GM20000 (cell line): ENCODE data around the gene SRD5A1.

Source experiments
- DNase-seq: peaks from one replicate; pipeline ENCODE4 v3.0.0; 2012; ENCODE audit warnings: low spot score
- TF ChIP-seq, protein P1 (sequence below): IDR thresholded peaks from 2 replicates; pipeline ENCODE4 v1.5.1; 2012; ENCODE audit warnings: mild to moderate bottlenecking, control low read depth; ENCODE audit errors: extremely low read depth, missing control alignments

The SRD5A1 gene

DNA sequence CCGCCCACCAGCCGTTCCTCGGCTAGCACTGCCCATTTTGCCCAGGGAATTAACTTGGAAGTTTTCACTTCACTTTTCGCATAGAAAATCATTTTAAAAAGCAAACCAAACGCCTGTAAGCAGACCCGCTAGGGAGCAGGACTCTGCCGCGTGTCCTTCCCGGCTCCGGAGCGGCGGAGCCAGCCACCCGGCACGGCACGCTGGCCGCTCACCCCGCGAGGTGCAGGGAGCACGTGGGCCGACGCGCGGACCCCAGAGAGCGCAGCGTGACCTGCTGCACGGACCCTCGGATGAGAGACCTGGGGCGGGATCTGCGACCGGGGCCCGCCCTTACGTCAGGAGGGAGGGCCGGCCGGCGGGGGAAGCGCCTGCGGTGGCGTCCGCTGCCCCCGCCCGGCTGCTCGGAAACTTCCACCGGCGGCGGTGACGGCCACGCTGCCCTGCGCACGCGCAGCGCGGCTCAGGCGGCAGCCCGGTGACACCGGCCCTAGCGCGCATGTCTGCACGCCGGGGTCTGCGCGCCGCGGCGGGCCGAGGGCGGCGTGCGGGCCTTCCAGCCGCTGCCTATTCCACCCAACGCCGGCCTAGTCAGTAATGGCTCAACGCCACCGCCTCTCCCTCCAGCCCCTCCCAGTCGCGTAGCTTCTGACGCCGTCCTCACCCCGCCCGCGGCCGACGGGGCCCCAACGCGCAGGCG, 79.5 kb downstream of the SRD5A1 start:
- peak; percentile 95 for DNase-seq
- TF ChIP-seq, protein P1, sequence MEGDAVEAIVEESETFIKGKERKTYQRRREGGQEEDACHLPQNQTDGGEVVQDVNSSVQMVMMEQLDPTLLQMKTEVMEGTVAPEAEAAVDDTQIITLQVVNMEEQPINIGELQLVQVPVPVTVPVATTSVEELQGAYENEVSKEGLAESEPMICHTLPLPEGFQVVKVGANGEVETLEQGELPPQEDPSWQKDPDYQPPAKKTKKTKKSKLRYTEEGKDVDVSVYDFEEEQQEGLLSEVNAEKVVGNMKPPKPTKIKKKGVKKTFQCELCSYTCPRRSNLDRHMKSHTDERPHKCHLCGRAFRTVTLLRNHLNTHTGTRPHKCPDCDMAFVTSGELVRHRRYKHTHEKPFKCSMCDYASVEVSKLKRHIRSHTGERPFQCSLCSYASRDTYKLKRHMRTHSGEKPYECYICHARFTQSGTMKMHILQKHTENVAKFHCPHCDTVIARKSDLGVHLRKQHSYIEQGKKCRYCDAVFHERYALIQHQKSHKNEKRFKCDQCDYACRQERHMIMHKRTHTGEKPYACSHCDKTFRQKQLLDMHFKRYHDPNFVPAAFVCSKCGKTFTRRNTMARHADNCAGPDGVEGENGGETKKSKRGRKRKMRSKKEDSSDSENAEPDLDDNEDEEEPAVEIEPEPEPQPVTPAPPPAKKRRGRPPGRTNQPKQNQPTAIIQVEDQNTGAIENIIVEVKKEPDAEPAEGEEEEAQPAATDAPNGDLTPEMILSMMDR = no peak

DNA sequence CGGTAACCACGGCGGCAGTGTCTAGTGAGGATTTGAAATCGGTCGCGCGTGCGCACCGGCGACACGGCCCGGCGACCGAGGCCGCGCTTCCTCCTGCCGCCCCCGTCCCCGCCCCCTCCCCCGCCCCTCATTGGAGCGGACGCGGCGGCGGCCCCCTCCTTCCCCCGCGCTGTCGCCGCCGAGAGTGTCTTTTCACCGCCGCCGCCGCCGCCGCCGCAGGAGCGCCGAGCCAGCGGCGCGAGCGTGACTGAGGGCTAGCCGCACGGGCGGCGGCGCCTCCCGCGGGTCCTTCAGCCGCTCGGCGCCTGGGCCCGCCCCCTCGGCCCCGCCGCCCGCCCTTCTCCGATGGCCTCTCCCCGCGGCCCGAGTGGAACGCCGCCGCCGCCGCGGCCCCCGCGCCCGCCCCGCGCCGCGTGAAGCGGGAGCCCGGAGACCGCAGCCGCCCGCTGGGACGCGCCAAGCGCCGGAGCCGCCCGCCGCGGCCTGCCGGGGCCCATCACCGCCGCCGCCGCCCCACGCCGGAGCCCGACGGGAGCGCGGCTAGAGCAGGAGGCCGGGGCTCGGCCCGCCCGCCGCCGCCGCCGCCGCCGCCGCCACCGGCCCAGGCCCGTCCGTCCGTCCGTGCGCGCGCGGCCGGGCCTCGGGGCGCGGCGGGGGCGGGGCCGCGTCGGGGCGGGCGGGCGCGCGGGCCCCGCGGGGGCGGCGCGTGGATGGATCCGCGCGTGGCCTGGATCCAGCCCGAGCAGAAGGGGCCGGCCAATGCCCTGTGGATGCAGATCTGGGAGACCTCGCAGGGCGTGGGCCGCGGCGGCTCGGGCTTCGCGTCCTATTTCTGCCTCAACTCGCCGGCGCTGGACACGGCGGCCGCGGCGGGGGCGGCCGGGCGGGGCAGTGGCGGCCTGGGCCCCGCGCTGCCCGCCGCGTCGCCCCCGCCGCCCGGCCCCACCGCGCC, 80.3 kb downstream of the SRD5A1 start, which contains the start of gene TENT4A:
TSS of gene TENT4A (plus strand) at position 159 of the 952 bp plus-strand sequence. CDS start at position 711, 552 bp downstream.
- DNase-seq = peak; percentile 99

DNA sequence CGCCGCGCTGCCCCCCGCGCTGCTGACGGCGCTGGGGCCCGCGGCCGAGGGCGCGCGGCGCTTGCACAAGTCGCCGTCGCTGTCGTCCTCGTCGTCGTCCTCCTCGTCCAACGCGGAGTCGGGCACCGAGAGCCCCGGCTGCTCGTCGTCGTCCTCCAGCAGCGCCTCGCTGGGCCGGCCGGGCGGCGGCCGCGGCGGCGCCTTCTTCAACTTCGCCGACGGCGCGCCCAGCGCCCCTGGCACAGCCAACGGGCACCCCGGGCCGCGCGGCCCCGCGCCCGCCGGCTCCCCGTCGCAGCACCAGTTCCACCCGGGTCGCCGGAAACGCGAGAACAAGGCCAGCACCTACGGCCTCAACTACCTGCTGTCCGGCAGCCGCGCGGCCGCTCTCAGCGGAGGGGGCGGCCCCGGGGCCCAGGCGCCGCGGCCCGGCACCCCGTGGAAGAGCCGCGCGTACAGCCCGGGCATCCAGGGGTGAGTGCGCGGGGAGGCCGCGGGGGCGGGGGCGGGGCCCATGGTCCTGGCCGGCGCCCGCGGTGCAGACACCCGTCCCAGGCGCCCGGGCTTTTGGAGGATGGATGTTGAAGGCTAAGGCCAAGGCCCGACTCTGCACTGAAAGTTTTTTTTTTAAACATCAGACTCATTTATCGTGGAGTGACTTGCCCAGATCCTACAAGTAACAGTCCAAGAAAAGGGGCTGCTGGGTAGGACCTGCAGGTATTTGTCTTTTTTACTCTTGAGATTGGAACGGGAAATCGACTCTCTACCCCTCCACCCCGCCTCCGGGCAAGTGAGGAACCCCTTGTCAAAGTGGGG, 81.2 kb downstream of the SRD5A1 start:
- peak; percentile 46 for DNase-seq
- TF ChIP-seq, protein P1 = no peak

More for the DNA sequence above, 80.3 kb downstream of the SRD5A1 start, which contains the start of gene TENT4A:
- TF ChIP-seq, protein P1 = no peak

DNA sequence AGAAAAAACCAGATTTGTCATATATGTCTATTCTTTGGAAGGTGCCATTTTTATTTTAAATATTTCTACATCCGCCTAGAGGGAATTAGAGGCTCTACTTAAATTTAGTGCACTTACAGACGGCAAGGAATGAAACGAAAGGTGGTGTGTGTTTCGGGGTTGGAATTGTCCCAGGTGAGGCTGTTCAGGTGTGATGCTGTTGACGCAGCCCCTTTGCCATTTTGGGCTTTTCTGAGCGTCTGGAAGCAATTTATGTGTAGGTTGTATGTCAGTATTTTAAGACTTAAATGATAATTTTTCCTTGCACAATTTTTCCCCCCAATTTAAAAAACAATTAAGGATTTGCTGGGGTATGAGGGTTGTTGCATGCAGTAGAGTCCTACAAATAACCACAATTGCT, 82.0 kb downstream of the SRD5A1 start:
- DNase-seq = no peak
- TF ChIP-seq, protein P1 = no peak

DNA sequence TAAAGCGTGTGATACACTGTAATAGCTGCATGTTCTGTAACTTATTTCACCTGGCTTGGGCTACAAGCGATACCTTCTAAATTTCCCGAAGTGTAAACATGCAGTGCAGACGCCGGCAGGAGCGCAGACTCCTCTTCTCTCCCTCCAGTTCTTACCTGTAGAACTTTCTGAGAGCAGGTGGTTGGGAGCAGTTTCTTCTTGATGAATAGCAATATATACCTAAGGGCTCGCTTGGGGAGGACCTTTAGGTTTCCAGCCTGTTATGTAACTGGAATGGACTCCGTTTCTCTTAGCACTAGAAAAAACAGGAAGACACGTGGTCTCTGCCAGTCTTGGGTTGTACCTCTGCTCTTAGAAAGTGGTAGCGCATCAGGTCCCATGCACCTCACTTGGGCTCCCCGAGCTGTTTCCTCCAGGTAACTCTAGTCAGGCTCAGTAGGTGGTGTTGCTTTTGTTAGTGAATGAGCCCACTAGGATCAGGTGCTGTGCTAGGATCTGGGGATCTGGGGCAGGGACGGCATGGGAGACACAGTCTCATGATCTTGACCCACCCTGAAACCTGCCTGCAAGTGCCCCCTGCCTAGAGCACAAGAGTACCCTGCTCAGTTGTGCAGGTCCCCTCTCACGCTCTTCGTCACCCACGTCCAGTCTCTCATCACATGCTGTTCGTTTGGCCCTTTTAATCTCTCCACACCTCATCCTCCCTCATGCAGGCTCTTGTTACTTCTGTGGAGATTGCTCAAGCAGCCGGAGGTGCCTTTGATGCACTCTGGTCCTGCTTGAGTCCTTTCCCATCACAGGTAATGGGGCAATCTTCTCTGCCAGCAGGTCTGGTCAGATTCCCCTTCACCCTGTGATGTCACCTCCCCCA, 82.8 kb downstream of the SRD5A1 start:
- TF ChIP-seq, protein P1 = no peak
- no peak for DNase-seq

DNA sequence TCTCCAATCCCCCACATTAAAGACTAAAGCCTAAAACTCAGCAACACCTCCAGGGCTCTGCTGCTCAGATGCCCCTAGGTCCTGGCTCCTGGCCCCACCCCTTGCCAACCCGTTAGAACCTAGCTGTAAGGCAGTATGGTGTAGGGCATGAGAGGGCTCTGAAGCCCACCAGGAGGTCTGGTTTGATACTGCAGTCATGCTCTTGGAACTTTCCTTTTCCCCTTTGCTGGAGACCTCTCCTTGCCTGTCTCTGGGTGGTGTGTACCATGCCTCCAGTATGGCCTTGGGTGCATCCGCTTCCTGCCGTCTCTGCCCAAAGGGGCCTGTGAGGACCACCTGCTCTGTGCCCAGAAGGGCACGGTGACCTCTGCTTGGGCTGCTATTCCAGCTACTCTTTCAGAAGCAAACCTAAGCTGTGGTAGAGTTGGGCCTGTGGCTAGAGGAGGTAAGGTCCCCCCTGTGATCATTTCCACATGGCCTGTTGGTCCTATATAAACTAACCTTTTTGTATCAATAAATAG, 83.4 kb downstream of the SRD5A1 start:
- DNase-seq = no peak
- TF ChIP-seq, protein P1 = no peak
